GM18951 (cell line): ENCODE results near the gene MYLK.

Experiments
- POLR2A ChIP-seq: IDR thresholded peaks from 4 replicates; pipeline ENCODE4 v1.6.1; 2011; ENCODE audit warnings: mild to moderate bottlenecking; ENCODE audit not compliant: insufficient read length, insufficient read depth; ENCODE audit errors: extremely low read depth
- in situ Hi-C: fragments of 300-500 bp; cut with MboI; formaldehyde crosslinking; loops from one replicate; pipeline ENCODE4 v1.12.0; 2022; ENCODE audit warnings: low sequenced_read_pairs, mixed read lengths, inconsistent platforms; ENCODE audit not compliant: unreplicated experiment

MYLK gene

DNA sequence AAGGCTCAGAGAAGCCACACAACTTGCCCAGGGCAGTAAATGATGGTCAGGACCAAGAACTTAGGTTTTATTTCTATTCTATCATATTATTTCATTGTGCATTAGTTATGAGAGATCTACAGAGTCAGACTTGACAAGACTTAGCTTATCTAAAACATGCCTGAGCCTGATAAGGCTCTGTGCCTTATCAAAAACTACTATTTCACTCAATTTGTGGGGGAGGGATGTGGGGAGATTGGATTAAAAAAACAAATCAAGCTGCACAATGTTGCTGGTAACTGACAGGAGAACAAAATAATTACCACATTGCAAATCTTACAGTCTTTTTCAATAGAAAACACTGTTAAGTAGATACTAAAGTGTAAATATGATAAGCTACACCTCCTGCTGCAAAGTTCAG, 315.3 kb downstream of the MYLK start:
- no peak for TF ChIP-seq POLR2A
- in situ Hi-C loops = no loop called here

DNA sequence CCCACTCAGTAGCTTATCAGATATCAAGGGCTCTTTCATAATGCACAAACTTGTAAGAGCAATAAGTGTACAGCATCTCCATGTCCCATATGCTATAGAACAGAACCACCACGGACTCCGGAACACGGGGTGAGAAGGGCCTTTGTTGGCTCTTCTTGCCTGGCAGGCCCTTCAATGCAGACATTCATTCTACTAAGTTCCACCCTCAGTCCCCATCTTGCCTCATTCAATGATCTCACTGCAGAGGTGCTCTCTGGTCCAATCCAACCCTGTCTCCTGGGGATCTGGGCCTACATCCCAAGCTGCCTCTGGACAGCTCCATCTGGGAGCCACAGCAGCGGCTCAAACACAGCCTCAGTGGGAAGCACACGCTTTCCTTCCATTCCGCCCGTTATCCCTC, 316.1 kb downstream of the MYLK start:
- no peak for TF ChIP-seq POLR2A
- in situ Hi-C loops = no loop called here

DNA sequence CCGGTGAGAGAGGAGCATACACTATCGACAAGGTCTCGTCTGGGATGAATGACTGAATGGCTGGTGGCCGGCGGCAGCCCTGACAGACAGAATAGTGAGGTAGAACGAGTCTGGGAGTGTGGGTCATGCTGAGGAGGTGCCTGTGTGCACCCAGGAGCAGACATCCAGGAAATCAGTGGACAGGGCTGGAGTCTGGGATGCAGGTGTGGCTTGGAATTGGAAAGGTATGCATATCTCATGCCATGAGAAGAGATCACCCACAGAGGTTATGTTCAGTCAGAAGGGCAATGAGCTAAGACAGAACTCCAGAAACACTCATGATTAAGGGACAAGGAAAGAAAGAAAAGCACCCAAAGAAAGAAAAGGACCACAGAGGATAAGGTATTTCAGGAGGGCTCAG, 320.1 kb downstream of the MYLK start:
- no peak for TF ChIP-seq POLR2A
- in situ Hi-C loops = no loop called here

DNA sequence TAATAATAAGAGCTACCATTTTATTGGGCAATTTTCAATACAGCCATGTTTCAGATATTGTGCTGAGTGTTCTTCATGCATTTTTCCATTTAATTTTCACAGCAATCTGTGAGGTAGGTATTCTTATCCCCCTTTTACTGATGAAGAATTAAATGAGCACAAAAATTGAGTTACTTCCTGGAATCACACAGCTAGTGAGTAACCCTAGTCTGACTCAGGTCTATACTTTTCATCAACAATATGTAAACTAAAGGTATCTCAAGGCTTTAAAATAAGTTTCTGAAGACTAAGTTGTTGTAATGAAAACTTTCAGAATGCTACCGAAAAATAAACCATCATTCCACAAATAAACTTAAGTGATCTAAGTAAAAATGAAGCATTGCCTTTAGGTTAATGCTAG, 321.6 kb downstream of the MYLK start:
- TF ChIP-seq POLR2A = no peak
- in situ Hi-C loops = no loop called here

DNA sequence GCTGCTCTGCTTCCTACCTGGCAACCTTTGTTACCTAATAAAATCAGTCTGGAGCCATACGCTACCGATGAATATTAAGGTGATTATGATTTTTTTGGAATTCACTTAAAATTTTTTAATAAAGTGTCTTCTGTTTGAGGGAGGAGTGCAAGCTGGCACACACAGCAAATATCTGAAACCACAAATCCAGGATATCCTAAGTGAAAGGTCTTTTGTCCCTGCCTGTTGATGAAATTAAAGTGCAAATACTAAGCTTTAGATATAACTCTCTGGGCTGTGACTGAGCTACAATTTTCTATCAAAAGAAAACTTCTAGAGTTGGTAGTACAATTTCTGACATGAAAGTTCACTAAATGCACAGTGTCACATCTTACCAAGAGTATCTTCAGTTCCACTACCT, 322.9 kb downstream of the MYLK start:
- in situ Hi-C loops = no loop called here

More for the DNA sequence above, 322.9 kb downstream of the MYLK start:
- TF ChIP-seq POLR2A = no peak
